Neutrophil (primary cell): Measurements from ENCODE around the gene SERPINF2.
"Not testable (repeated sequence)": the region's sequence is repeated elsewhere in the genome, so short reads cannot be mapped to it uniquely, and the experiment has no call there.

Source experiments
- H3K27ac ChIP-seq: fragments of 200-600 bp; sonication (generic); 2 replicates; pipeline ENCODE4 v1.5.1; 2016; ENCODE audit warnings: mild to moderate bottlenecking, moderate library complexity
- H3K27me3 ChIP-seq: fragments of 200-600 bp; sonication (generic); 2 replicates; pipeline ENCODE4 v1.6.0; 2016; ENCODE audit warnings: mild to moderate bottlenecking
- H3K36me3 ChIP-seq: fragments of 200-600 bp; sonication (generic); 2 replicates; pipeline ENCODE4 v1.5.1; 2017
- H3K4me1 ChIP-seq, 2 experiments: fragments of 200-600 bp in 1 of 2; sonication (generic) in 1 of 2; 1 replicate in 1 of 2; 2 replicates in 1 of 2; pipeline versions ENCODE4 v1.5.1 to v1.6.1; 2013 to 2016; ENCODE audit warnings: low read depth in 1 of 2, low read length in 1 of 2, mild to moderate bottlenecking in 1 of 2, moderate library complexity in 1 of 2; ENCODE audit not compliant: control insufficient read depth in 1 of 2, insufficient read depth in 1 of 2
- H3K4me3 ChIP-seq, 2 experiments: fragments of 200-600 bp in 1 of 2; sonication (generic) in 1 of 2; 1 replicate in 1 of 2; 2 replicates in 1 of 2; pipeline ENCODE4 v1.5.1; 2013 to 2016; ENCODE audit warnings: low read depth in 1 of 2, low read length in 1 of 2, mild to moderate bottlenecking in 1 of 2, moderate library complexity in 1 of 2
- H3K9me3 ChIP-seq: fragments of 200-600 bp; sonication (generic); 2 replicates; pipeline ENCODE4 v1.5.1; 2016
- TF ChIP-seq, protein P1 (sequence below): fragments of 200-600 bp; sonication (generic); IDR thresholded peaks from 2 replicates; pipeline ENCODE4 v1.5.1; 2016; ENCODE audit warnings: antibody characterized with exemption

Gene SERPINF2

DNA sequence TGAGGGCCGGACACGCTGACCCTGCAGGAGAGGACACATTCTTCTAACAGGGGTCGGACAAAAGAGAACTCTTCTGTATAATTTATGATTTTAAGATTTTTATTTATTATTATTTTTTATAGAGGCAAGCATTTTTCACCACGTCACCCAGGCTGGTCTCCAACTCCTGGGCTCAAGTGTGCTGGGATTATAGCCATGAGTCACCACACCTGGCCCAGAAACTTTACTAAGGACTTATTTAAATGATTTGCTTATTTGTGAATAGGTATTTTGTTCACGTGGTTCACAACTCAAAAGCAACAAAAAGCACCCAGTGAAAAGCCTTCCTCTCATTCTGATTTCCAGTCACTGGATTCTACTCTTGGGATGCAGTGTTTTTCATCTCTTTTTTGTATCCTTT is 16.9 kb downstream of the SERPINF2 start:
- Histone ChIP-seq H3K27ac (no peak overlapping the region), H3K27me3 (peaks cover 28% of the 10 kb centered on the region), H3K36me3 (no peaks in the 10 kb centered on the region), H3K9me3 (no peaks in the 10 kb centered on the region), H3K4me3 (no peak overlapping the region), H3K4me1 (peaks cover 0 to 3% of the 10 kb centered on the region in 2 experiments)
- TF ChIP-seq, protein P1, sequence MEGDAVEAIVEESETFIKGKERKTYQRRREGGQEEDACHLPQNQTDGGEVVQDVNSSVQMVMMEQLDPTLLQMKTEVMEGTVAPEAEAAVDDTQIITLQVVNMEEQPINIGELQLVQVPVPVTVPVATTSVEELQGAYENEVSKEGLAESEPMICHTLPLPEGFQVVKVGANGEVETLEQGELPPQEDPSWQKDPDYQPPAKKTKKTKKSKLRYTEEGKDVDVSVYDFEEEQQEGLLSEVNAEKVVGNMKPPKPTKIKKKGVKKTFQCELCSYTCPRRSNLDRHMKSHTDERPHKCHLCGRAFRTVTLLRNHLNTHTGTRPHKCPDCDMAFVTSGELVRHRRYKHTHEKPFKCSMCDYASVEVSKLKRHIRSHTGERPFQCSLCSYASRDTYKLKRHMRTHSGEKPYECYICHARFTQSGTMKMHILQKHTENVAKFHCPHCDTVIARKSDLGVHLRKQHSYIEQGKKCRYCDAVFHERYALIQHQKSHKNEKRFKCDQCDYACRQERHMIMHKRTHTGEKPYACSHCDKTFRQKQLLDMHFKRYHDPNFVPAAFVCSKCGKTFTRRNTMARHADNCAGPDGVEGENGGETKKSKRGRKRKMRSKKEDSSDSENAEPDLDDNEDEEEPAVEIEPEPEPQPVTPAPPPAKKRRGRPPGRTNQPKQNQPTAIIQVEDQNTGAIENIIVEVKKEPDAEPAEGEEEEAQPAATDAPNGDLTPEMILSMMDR: no peak

DNA sequence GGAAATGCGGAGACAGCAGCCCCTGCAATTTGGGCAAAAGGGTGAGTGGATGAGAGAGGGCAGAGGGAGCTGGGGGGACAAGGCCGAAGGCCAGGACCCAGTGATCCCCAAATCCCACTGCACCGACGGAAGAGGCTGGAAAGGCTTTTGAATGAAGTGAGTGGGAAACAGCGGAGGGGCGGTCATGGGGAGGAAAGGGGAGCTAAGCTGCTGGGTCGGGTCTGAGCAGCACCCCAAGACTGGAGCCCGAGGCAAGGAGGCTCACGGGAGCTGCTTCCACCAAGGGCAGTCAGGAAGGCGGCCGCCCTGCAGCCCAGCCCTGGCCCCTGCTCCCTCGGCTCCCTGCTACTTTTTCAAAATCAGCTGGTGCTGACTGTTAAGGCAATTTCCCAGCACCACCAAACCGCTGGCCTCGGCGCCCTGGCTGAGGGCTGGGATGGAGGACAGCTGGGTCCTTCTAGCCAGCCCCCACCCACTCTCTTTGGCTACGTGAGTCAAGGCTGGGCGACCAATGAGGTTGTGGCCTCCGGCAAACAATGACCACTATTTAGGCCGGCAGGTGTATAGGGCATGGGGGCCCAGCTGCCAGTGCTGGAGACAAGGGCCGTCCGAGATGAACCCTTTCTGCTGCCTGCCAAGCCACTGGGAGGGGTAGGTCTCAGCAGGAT is 19.7 kb downstream of the SERPINF2 start:
- H3K27ac ChIP-seq: no peak overlapping the region

DNA sequence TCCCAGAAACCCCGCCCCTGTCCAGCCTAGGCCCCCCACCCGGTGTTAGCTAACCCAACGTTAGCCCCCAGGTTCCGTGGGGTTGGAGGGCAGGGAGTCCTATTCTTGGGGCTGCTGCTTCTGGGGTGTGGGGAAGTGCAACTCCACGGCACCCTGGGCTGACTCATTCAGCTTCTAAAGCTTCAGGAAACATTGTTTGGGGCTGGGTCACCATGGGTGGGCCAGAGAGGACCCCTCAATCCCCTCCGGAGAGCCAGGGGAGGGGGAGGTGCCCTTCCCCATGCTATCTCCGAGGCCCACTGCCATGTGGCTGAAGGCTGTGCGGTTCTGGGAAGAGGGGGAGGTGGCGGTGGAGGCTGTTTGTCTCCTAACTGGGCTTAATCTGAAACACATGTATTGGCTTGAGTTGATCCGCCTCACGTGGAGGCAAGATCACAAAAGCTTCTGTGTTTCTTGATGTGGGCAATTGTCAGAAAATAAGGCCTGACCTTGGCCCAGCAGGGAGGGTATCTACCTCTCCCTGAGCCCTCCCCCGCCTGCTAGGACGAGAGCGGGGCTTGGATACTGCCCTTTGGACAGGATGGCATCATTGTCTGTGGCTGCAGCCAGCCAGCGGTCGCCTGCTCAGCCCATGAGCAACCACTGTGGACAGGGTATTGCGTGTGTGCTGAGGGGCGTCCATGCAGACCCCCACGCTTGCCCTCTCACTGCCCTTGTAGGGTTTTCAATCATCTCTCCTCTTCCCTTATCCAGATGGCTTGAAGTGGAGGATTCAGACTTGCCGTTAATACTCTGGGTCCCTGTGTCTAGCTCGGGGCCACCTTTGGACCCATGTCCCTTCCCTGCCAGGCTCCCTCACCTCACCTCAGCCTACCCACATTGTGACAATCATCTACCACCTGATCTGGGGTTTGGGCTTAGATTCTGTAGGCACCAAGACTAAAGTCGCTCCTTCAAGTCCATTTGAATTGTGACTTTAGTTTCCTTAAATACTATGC is 20.5 kb downstream of the SERPINF2 start:
- Histone ChIP-seq H3K4me3 (no peak overlapping the region), H3K9me3 (no peaks in the 10 kb centered on the region), H3K4me1 (peaks cover 0 to 3% of the 10 kb centered on the region in 2 experiments), H3K27ac (no peak overlapping the region), H3K27me3 (peaks cover 28% of the 10 kb centered on the region), H3K36me3 (no peaks in the 10 kb centered on the region)
- TF ChIP-seq, protein P1: no peak

More for the DNA sequence above, 19.7 kb downstream of the SERPINF2 start:
- TF ChIP-seq, protein P1: no peak
- Histone ChIP-seq H3K9me3 (no peaks in the 10 kb centered on the region), H3K36me3 (no peaks in the 10 kb centered on the region), H3K4me3 (no peak overlapping the region), H3K27me3 (peaks cover 28% of the 10 kb centered on the region), H3K4me1 (peaks cover 0 to 3% of the 10 kb centered on the region in 2 experiments)

DNA sequence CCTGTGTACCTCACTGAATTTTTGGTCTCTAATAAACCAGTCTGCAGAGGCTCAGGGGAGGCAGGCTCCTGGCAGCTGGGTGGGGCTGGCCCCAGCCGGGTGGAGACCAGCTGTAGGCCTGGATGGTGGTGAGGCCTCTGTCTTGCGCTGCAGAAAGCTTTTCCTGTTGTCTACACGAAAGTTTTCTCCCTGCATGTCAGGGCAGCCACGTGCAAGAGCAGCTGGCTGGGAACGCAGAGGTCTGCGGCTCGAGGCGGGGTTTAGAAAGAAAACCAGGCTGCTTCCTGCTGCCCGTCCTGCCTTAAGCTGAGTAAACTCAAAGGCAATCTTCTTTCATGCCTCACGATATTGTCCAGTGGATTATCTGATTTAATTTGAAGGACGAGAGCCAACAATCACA is 21.6 kb downstream of the SERPINF2 start:
- Histone ChIP-seq H3K27me3 (peaks cover 21% of the 10 kb centered on the region), H3K36me3 (no peaks in the 10 kb centered on the region), H3K27ac (no peak overlapping the region), H3K4me1 (no peaks in the 10 kb centered on the region), H3K9me3 (no peaks in the 10 kb centered on the region), H3K4me3 (no peak overlapping the region)
- TF ChIP-seq, protein P1: no peak

DNA sequence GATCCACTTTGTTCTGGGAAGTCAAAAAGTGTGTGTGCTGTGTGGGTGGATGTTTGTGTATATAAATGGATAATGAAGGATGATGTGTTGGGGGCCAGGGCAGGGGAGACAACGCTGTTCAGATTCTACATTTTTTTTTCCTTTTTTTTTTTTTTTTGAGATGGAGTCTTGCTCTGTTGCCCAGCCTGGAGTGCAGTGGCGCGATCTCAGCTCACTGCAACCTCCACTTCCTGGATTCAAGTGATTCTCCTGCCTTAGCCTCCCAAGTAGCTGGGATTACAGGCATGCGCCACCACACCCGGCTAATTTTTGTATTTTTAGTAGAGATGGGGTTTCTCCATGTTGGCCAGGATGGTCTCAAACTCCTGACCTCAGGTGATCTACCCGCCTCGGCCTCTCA is 22.0 kb downstream of the SERPINF2 start:
- not testable (repeated sequence) for H3K4me1 ChIP-seq, H3K27ac ChIP-seq, H3K36me3 ChIP-seq, H3K9me3 ChIP-seq, H3K4me3 ChIP-seq
- H3K27me3 ChIP-seq: peaks cover 21% of the 10 kb centered on the region

DNA sequence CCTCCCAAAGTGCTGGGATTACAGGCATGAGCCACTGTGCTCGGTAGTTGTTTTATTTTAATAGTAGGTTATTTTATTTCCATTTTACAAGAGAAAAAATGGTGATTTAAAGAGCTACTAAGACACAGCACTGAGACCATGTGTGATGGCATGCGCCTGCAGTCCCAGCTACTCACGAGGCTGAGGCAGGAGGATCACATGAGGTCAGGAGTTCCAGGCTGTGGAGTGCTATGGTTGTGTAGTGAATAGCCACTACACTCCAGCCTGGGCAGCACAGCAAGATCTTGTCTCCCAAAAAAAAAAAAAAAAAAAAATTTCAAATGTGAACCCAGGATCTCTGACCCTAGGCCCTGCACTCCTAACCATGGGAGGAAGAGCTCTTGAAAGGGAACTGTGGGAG is 22.9 kb downstream of the SERPINF2 start:
- Histone ChIP-seq H3K27ac (no peak overlapping the region), H3K27me3 (peaks cover 21% of the 10 kb centered on the region), H3K4me1 (no peaks in the 10 kb centered on the region), H3K9me3 (no peaks in the 10 kb centered on the region), H3K4me3 (no peak overlapping the region), H3K36me3 (no peaks in the 10 kb centered on the region)
- TF ChIP-seq, protein P1: no peak
